Measurements from ENCODE around the gene G2E3. TPM values are rescaled to one million over a fixed set of nuclear protein-coding genes. Genes with fewer than 3 reads are reported as not detected.

Gene G2E3
- total and polyA plus RNA-seq, 2 experiments from 2014 or later: 67.4 to 113 TPM

GRCh38 chr14:30528778-30529642 is 29.9 kb upstream of the G2E3 start (continued):
- no peak for TF ChIP-seq REST (IDR thresholded peaks at IDR 0.05; ENCODE audit: unreplicated experiment)
- TF ChIP-seq ZNF462 (CRISPR knock-in tag; IDR thresholded peaks at IDR 0.05): no peak

- peaks cover 9% of the 10 kb centered on the region; the same call in 1 of the 3 replicates for H3K36me3 Mint-ChIP-seq (ENCODE audit: low read depth)
- ATAC-seq: no peak
- TF ChIP-seq ZNF462 (CRISPR knock-in tag; IDR thresholded peaks at IDR 0.05) (no peak), EZH2 (IDR thresholded peaks at IDR 0.05; ENCODE audit: low read depth, unreplicated experiment) (no peak)
Observed at GRCh38 chr14:30532264-30532663, 26.7 kb upstream of the G2E3 start.

More at GRCh38 chr14:30532264-30532663, 26.7 kb upstream of the G2E3 start:
- no peaks in the 10 kb centered on the region for H3K27me3 Mint-ChIP-seq (ENCODE audit: insufficient read depth, low read depth, poor library complexity)
- no peak overlapping the region for H3K27ac Mint-ChIP-seq
- H3K4me1 Mint-ChIP-seq: peaks cover 15% of the 10 kb centered on the region
- DNase-seq (ENCODE audit: low spot score): no peak
- Histone ChIP-seq H3K4me3 (no peak overlapping the region), H3K27ac (ENCODE audit: low read depth) (no peak overlapping the region), H3K4me2 (no peak overlapping the region), H4K20me1 (replicated peaks; ENCODE audit: insufficient read depth) (no peaks in the 10 kb centered on the region), H2AFZ (no peak overlapping the region), H3K79me2 (replicated peaks; ENCODE audit: insufficient read depth) (no peaks in the 10 kb centered on the region), H3F3A (replicated peaks; ENCODE audit: low read depth) (no peaks in the 10 kb centered on the region), H3K4me1 (ENCODE audit: insufficient read depth) (peaks cover 14% of the 10 kb centered on the region), H3K36me3 (ENCODE audit: insufficient read depth) (peaks cover 4% of the 10 kb centered on the region; the same call in 1 of the 2 replicates), H3K27me3 (ENCODE audit: insufficient read depth) (no peaks in the 10 kb centered on the region), H3K9me2 (ENCODE audit: insufficient read depth) (peaks cover 11% of the 10 kb centered on the region)
- no peak overlapping the region for H3K4me3 Mint-ChIP-seq
- H3K9me3 Mint-ChIP-seq: peaks cover 9% of the 10 kb centered on the region; the same call in 2 of the 3 replicates
